ENCODE results near the gene SLC35E2B.

SLC35E2B gene

GRCh38 chr1:1630191-1630964 is 62.2 kb downstream of the SLC35E2B start:
- peaks cover 9 to 11% of the 10 kb centered on the region in 2 donors for H3K27me3 Mint-ChIP-seq
- H3K27ac Mint-ChIP-seq = peak overlapping the region; percentile 96
- peak; percentile 85 to 91 for ATAC-seq (replicated peaks)
- peaks cover 3 to 4% of the 10 kb centered on the region in 2 donors for H3K36me3 Mint-ChIP-seq
- peak overlapping the region; percentile 81 to 82 for H3K4me3 Mint-ChIP-seq
- peak; percentile 87 for DNase-seq
- H3K9me3 Mint-ChIP-seq = peaks cover 0 to 2% of the 10 kb centered on the region in 2 donors
- peaks cover 4 to 5% of the 10 kb centered on the region in 2 donors for H3K4me1 Mint-ChIP-seq

GRCh38 chr1:1629430-1630190 is 63.0 kb downstream of the SLC35E2B start:
- H3K27me3 Mint-ChIP-seq = peaks cover 9 to 11% of the 10 kb centered on the region in 2 donors
- peaks cover 0 to 2% of the 10 kb centered on the region in 2 donors for H3K9me3 Mint-ChIP-seq
- H3K4me1 Mint-ChIP-seq = peaks cover 4 to 5% of the 10 kb centered on the region in 2 donors
- peak; percentile 1 to 15 for ATAC-seq (replicated peaks)
- H3K36me3 Mint-ChIP-seq = peaks cover 2 to 7% of the 10 kb centered on the region in 2 donors
- H3K4me3 Mint-ChIP-seq = peak overlapping the region; percentile 50 to 56
- peak overlapping the region; percentile 47 for H3K27ac Mint-ChIP-seq
- DNase-seq = no peak

- Mint-ChIP-seq H3K4me3 (peak overlapping the region in 1 of 2 donors; percentile 55), H3K27ac (peak overlapping the region; percentile 77)
Observed at GRCh38 chr1:1628754-1629429, 63.7 kb downstream of the SLC35E2B start.

GRCh38 chr1:1627829-1628753 is 64.5 kb downstream of the SLC35E2B start:
- Mint-ChIP-seq H3K27me3 (peaks cover 9 to 11% of the 10 kb centered on the region in 2 donors), H3K4me1 (peaks cover 4 to 5% of the 10 kb centered on the region in 2 donors), H3K4me3 (peak overlapping the region in 1 of 2 donors; percentile 55), H3K27ac (peak overlapping the region; percentile 77), H3K9me3 (peaks cover 0 to 2% of the 10 kb centered on the region in 2 donors), H3K36me3 (peaks cover 2 to 8% of the 10 kb centered on the region in 2 donors)
- ATAC-seq (replicated peaks) (no peak), DNase-seq (no peak)

More at GRCh38 chr1:1628754-1629429, 63.7 kb downstream of the SLC35E2B start:
- DNase-seq (no peak), ATAC-seq (replicated peaks) (no peak)
- Mint-ChIP-seq H3K9me3 (peaks cover 0 to 2% of the 10 kb centered on the region in 2 donors), H3K27me3 (peaks cover 9 to 11% of the 10 kb centered on the region in 2 donors), H3K4me1 (peaks cover 4 to 5% of the 10 kb centered on the region in 2 donors), H3K36me3 (peaks cover 2 to 8% of the 10 kb centered on the region in 2 donors)

- DNase-seq (no peak), ATAC-seq (replicated peaks) (no peak)
- Mint-ChIP-seq H3K27me3 (peaks cover 9 to 11% of the 10 kb centered on the region in 2 donors), H3K4me1 (peaks cover 5 to 6% of the 10 kb centered on the region in 2 donors), H3K4me3 (no peak overlapping the region), H3K36me3 (peaks cover 2 to 11% of the 10 kb centered on the region in 2 donors), H3K27ac (no peak overlapping the region), H3K9me3 (peaks cover 0 to 2% of the 10 kb centered on the region in 2 donors)
Observed at GRCh38 chr1:1627261-1627828, 65.2 kb downstream of the SLC35E2B start.

- H3K4me3 Mint-ChIP-seq = no peak overlapping the region
- no peak for DNase-seq
- H3K27me3 Mint-ChIP-seq = peaks cover 6 to 8% of the 10 kb centered on the region in 2 donors
- ATAC-seq (replicated peaks) = no peak
- H3K9me3 Mint-ChIP-seq = peaks cover 0 to 2% of the 10 kb centered on the region in 2 donors
- no peak overlapping the region for H3K27ac Mint-ChIP-seq
- H3K36me3 Mint-ChIP-seq = peaks cover 2 to 11% of the 10 kb centered on the region in 2 donors
- H3K4me1 Mint-ChIP-seq = peaks cover 5% of the 10 kb centered on the region in 2 donors
Observed at GRCh38 chr1:1626207-1627141, 66.1 kb downstream of the SLC35E2B start.

GRCh38 chr1:1625824-1626206 is 66.8 kb downstream of the SLC35E2B start:
- H3K9me3 Mint-ChIP-seq = peaks cover 0 to 2% of the 10 kb centered on the region in 2 donors

GRCh38 chr1:1625404-1625775 is 67.2 kb downstream of the SLC35E2B start:
- Mint-ChIP-seq H3K27me3 (peaks cover 3 to 4% of the 10 kb centered on the region in 2 donors), H3K9me3 (peaks cover 0 to 2% of the 10 kb centered on the region in 2 donors), H3K36me3 (peaks cover 2 to 10% of the 10 kb centered on the region in 2 donors), H3K4me1 (peaks cover 5% of the 10 kb centered on the region in 2 donors), H3K4me3 (no peak overlapping the region), H3K27ac (no peak overlapping the region)
- DNase-seq (no peak), ATAC-seq (replicated peaks) (no peak)

More at GRCh38 chr1:1625824-1626206, 66.8 kb downstream of the SLC35E2B start:
- Mint-ChIP-seq H3K27me3 (peaks cover 4 to 5% of the 10 kb centered on the region in 2 donors), H3K4me1 (peaks cover 5% of the 10 kb centered on the region in 2 donors), H3K36me3 (peaks cover 2 to 11% of the 10 kb centered on the region in 2 donors), H3K4me3 (no peak overlapping the region), H3K27ac (no peak overlapping the region)
- DNase-seq (no peak), ATAC-seq (replicated peaks) (no peak)

GRCh38 chr1:1624443-1625403 is 67.9 kb downstream of the SLC35E2B start:
- Mint-ChIP-seq H3K27ac (no peak overlapping the region), H3K9me3 (no peaks in the 10 kb centered on the region)

GRCh38 chr1:1623631-1624442 is 68.8 kb downstream of the SLC35E2B start:
- H3K9me3 Mint-ChIP-seq = no peaks in the 10 kb centered on the region
- H3K4me1 Mint-ChIP-seq = peaks cover 3 to 4% of the 10 kb centered on the region in 2 donors
- DNase-seq (no peak), ATAC-seq (replicated peaks) (no peak)
- H3K27ac Mint-ChIP-seq = no peak overlapping the region
- no peak overlapping the region for H3K4me3 Mint-ChIP-seq
- H3K27me3 Mint-ChIP-seq = no peaks in the 10 kb centered on the region
- H3K36me3 Mint-ChIP-seq = peaks cover 4 to 8% of the 10 kb centered on the region in 2 donors

More at GRCh38 chr1:1624443-1625403, 67.9 kb downstream of the SLC35E2B start:
- Mint-ChIP-seq H3K36me3 (peaks cover 0 to 7% of the 10 kb centered on the region in 2 donors), H3K4me3 (no peak overlapping the region), H3K27me3 (no peaks in the 10 kb centered on the region), H3K4me1 (peaks cover 3 to 4% of the 10 kb centered on the region in 2 donors)
- no peak for ATAC-seq (replicated peaks)
- no peak for DNase-seq

All from stimulated activated naive B cell treated with anti-CD40 and anti-IgM and Interleukin-4, amounts not matched to agents 10 μg/mL and 1 μg/mL and 100 μg/mL, for 72 hours (primary cell).